IPS-18c (cell line): ENCODE data around the gene PBLD.
A peak's percentile ranks its signal among the peaks of the same experiment; 100 is the strongest.
"Not testable (repeated sequence)": the region's sequence is repeated elsewhere in the genome, so short reads cannot be mapped to it uniquely, and the experiment has no call there.

Experiments
- H3K4me3 ChIP-seq: 2 replicates; pipeline ENCODE4 v1.7.0; 2013; ENCODE audit warnings: low read depth, mild to moderate bottlenecking, low read length, moderate library complexity; ENCODE audit not compliant: insufficient read depth
- H3K9me3 ChIP-seq: one replicate; pipeline ENCODE4 v1.6.1; 2013; ENCODE audit warnings: mild to moderate bottlenecking, low read length, moderate library complexity; ENCODE audit not compliant: control insufficient read depth, insufficient read depth

The PBLD gene

DNA sequence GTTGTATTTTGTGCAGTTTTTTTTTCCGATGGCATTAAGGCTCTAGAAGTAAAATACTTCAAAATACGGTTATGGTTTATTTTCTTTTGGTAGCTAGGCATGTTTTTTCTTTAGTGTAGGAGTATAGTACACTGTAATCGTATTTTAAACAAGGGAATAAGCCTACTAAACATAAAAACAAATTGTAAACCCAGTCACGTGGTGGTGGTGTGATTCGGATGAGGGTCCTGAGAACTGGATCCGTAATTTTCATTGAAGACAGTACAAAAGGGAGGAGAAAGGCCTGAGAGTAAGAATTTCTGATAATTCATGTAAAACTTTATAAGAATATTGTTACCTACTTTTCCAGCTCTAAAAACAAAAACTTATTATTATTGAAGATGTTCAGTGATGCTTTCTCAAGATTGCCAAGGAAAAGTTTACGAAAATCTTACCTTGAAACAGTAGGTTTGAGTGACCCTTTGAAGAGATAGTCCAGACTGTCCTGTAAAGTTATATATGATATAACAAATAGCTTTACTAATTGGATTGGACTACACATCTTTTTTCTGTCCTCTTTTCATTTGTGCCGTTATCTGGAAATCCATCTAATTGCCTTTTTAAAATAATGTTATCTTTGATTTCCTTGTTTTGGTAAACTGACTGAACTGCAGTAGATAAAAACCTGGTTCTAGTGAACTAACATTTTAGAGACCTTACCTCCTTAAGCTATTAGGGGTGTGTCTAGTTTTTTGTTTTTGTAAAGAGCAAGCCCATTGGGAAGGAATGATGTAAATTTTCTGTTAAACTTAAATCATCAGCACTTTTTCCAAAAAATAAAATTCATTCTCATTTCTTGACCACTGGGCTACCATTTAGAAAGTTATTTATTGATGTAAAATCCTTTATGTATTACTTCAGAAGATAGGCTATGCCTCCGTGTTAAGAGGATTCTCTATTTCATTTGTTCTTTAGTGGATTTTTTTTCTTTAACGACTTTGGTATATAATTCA lies 1.0 kb upstream of the PBLD start:
- peak overlapping the region; percentile 95 for H3K4me3 ChIP-seq
- H3K9me3 ChIP-seq: no peaks in the 10 kb centered on the region

GRCh38 chr10:68333058-68333395 lies 299 bp upstream of the PBLD start:
- no peaks in the 10 kb centered on the region for H3K9me3 ChIP-seq

DNA sequence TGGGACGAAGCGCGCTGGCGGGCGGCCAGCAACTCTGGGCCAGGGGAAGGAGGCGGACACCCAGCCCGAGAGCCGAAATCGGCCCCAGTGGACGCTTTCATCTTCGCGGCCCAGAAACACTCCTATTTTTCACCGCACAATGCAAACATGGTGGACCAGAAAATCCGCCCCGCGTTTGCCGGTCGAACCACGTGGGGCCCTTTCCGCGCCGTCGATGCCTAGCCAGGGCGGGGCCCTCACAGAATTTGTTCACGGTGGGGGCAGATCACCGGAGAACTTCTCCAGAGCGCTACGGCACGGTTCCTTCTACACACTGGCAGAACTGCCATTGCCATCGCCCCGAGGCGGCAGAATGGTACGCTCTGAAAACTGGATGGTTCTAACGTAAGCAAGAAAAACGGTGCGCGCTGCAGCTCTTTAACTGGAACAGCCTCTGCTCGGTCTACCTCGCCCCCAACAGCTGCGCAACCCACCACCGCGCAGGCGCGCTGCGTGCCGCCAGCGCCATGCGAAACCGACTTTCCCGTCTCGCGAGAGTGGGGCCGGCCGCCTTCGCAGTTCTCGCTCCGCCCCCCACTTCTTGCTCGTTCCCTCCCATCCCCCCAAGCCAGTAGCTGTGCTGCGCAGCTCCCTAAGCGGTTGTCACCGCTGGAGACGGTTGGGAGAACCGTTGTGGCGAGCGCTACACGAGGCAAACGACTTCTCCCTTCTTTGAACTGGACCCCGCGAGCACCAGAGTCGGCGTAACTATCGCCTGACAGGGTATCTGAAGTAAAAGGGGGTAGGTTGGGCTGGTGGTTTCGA lies 1.1 kb downstream of the PBLD start, which contains the start of gene HNRNPH3:
Gene HNRNPH3, plus strand, starts transcription at position 610 of the 804 bp plus-strand sequence. CDS start 5,158 bp downstream, outside the sequence.
- Histone ChIP-seq H3K9me3 (no peaks in the 10 kb centered on the region), H3K4me3 (peak within 1 kb of the TSS; percentile 95)

More at GRCh38 chr10:68333058-68333395, 299 bp upstream of the PBLD start:
- H3K4me3 ChIP-seq: peak overlapping the region; percentile 95

GRCh38 chr10:68330852-68331454 lies 1.8 kb downstream of the PBLD start:
- Histone ChIP-seq H3K9me3 (no peaks in the 10 kb centered on the region), H3K4me3 (peak overlapping the region; percentile 95)

DNA sequence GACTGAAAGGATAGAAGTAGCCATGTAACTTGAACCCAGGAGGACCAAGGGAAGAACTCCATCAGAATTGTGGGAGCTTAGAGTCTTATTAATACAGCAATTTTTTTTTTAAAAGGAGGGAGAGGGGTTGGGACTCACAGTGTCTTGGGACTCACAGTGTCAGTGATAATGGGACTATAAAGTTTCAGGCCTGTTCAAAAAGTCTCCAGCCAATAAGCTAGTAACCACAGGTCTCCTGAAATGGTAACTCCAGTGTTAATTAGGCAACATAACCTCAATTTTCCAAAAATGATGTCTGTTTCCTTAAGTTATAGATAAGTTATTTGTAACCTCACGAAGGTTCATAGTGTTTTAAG lies 3.2 kb downstream of the PBLD start:
- Histone ChIP-seq H3K9me3 (no peaks in the 10 kb centered on the region), H3K4me3 (no peak overlapping the region)

- Histone ChIP-seq H3K9me3 (no peaks in the 10 kb centered on the region), H3K4me3 (no peak overlapping the region)
These were observed 4.6 kb downstream of the PBLD start for GRCh38 chr10:68327889-68328786.

DNA sequence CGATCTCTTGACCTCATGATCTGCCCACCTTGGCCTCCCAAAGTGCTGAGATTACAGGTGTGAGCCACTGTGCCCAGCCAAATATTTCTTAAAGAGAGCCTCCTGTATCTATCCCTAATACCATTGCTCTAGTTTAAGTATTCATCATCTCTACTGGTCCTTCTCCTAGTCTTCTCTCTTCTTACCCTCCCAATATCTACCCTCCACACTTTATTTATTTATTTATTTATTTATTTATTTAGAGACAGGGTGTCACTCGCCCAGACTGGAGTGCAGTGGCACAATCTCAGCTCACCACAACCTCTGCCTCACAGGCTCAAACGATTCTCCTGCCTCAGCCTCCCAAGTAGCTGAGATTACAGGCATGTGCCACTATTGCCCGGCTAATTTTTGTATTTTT lies 8.3 kb downstream of the PBLD start:
- not testable (repeated sequence) for H3K4me3 ChIP-seq, H3K9me3 ChIP-seq

GRCh38 chr10:68318331-68319059 lies 14.2 kb downstream of the PBLD start:
- no peak overlapping the region for H3K4me3 ChIP-seq
- H3K9me3 ChIP-seq: peaks cover 4% of the 10 kb centered on the region

- no peak overlapping the region for H3K4me3 ChIP-seq
- H3K9me3 ChIP-seq: peaks cover 4% of the 10 kb centered on the region
These were observed 17.1 kb downstream of the PBLD start for GRCh38 chr10:68315582-68315981.

GRCh38 chr10:68314930-68315329 lies 17.8 kb downstream of the PBLD start:
- not testable (repeated sequence) for H3K4me3 ChIP-seq, H3K9me3 ChIP-seq

DNA sequence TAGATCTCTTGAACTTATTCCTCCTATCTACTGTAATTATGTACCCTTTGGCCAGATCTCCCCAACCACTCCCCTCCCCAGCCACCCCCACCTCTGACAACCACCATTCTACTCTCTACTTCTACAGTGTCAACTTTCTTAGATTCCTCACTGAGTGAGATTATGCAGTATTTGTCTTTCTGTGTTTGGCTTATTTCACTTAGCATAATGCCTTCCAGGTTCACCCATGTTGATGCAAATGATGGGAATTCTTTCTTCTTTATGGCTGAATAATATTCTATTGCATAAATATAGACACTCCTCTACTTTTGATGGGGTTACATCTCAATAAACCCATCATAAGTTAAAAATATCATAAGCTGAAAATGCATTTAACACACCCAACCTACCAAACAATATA lies 22.2 kb downstream of the PBLD start:
- Histone ChIP-seq H3K4me3 (no peak overlapping the region), H3K9me3 (no peaks in the 10 kb centered on the region)

DNA sequence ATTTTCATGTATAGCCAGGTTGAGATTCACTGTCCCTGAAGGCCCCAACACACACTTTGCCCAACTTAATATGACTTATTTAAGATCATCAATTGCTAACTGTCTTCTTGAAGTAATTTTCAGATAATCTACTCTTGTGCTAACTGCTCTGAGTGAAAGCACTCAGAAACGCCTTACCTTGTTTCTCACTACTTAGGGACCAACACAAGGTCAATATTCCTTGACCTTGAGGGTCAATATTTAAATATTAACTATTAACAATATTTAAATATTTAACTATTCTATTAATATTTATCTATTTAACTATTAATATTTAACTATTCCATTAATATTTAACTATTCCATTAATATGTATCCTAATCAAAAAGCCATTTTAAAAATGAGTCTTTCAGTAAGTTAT lies 26.9 kb downstream of the PBLD start:
- no peak overlapping the region for H3K4me3 ChIP-seq
- H3K9me3 ChIP-seq: no peaks in the 10 kb centered on the region

DNA sequence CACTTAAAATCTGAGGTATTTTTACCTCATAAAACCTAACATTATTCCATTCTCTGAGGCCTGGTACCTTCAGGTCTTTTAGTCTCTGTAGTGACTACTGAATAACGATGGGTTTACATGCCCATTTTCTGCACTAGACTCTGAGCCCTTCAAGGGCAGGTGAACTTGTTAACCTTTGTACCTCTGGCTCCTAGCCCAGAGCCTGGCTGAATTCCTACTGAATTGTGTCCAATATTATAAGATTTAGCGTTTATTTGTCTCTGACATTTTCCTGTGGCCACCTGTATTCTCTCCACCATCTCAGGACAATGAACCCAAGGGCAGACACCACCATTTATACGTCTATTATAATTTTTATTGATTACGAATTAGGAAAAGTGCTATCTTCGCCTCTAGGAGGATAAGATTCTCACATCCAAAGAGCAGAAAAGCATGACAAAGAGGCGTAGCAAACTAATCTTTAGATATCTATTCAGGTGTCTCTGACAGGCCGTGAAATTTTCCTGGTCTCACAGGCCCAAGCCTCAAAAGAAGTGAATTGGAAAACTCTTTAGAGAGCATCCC lies 28.8 kb downstream of the PBLD start:
- H3K9me3 ChIP-seq: no peaks in the 10 kb centered on the region
- H3K4me3 ChIP-seq: no peak overlapping the region

GRCh38 chr10:68302871-68303270 lies 29.9 kb downstream of the PBLD start:
- Histone ChIP-seq H3K4me3 (no peak overlapping the region), H3K9me3 (no peaks in the 10 kb centered on the region)

DNA sequence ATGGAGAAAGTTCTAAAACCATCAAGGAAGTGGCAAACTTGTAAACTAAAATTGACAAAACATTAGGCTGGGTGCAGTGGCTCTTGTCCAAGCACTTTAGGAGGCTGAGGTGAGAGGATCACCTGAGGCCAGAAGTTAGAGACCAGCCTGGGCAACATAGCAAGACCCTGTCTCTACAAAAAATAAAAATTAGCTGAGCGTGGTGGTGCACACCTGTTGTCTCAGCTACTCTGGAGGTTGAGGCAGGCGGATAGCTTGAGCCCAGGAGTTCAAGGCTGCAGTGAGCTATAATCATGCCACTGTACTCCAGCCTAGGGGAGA lies 30.3 kb downstream of the PBLD start:
- no peak overlapping the region for H3K4me3 ChIP-seq
- H3K9me3 ChIP-seq: no peaks in the 10 kb centered on the region
